ENCODE measurements around the gene HCN2. TPM values are rescaled to one million over a fixed set of nuclear protein-coding genes. Genes with fewer than 3 reads are reported as not detected.

Gene HCN2
- total RNA-seq, 2 donors from 2014 or later, result 1.1 to 3.0 TPM

- no peak for ATAC-seq
- Mint-ChIP-seq H3K4me3 (no peak overlapping the region), H3K27ac (no peak overlapping the region), H3K4me1 (peaks cover 10% of the 10 kb centered on the region), H3K36me3 (ENCODE audit: low read depth) (no peaks in the 10 kb centered on the region), H3K27me3 (no peaks in the 10 kb centered on the region)
- H3K9me3 ChIP-seq (ENCODE audit: control insufficient read depth, low read length, poor library complexity, severe bottlenecking), result no peaks in the 10 kb centered on the region
- no peak for DNase-seq
Observed at GRCh38 chr19:608155-609003, 18.7 kb downstream of the HCN2 start.

DNA sequence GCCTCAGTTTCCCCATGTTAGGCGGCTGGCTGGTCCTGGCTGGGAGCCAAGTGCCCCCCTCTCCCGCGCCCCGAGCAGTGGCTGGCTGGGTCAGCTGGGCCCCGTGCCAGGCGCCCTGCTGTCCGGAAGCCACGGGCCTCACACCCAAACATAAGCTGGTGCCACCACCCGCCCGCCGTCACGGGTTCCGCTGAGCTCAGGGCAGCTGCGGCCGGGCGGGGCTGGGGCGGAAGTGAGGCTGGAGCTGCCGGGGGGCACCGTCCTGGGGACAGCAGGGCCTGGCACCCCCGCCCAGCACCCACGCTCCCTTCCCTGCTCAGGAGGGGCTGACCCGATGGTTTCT is 19.3 kb downstream of the HCN2 start:
- Mint-ChIP-seq H3K4me3 (no peak overlapping the region), H3K27me3 (no peaks in the 10 kb centered on the region), H3K27ac (no peak overlapping the region), H3K4me1 (peaks cover 10% of the 10 kb centered on the region), H3K36me3 (ENCODE audit: low read depth) (no peaks in the 10 kb centered on the region)
- ATAC-seq, result no peak
- no peak for DNase-seq
- no peaks in the 10 kb centered on the region for H3K9me3 ChIP-seq (ENCODE audit: control insufficient read depth, low read length, poor library complexity, severe bottlenecking)

DNA sequence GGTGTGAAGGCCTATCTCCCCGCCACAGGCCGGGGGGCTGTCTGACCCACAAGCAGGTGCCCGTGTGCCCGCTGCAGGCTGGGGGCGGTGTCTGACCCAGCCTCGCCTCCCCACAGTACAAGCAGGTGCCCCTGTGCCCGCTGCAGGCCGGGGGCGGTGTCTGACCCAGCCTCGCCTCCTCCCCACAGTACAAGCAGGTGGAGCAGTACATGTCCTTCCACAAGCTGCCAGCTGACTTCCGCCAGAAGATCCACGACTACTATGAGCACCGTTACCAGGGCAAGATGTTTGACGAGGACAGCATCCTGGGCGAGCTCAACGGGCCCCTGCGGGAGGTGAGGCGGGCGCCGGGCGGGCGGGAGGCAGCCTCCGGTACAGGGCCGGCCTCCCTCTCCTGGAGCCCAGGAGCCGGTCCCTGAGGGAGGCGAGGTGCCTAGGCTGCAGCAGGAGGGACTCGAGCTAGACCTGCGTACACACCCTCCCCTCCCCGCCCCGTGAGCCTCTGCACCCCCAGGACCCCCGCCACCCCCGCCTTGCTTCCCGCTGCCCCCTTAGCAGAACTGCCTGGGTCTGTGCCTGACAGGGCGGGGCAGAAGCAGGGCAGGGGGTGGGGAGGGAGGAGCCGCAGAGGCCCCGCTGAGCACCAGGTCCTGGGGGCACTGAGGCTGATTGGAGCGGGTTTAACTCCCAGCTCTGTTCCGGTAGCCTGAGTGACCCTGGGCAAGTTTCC is 20.6 kb downstream of the HCN2 start:
- Mint-ChIP-seq H3K27me3 (no peaks in the 10 kb centered on the region), H3K36me3 (ENCODE audit: low read depth) (no peaks in the 10 kb centered on the region), H3K4me3 (peak overlapping the region; percentile 99), H3K4me1 (peaks cover 10% of the 10 kb centered on the region), H3K27ac (peak overlapping the region; percentile 93)
- H3K9me3 ChIP-seq (ENCODE audit: control insufficient read depth, low read length, poor library complexity, severe bottlenecking), result no peaks in the 10 kb centered on the region
- peak; percentile 65 for ATAC-seq
- no peak for DNase-seq

DNA sequence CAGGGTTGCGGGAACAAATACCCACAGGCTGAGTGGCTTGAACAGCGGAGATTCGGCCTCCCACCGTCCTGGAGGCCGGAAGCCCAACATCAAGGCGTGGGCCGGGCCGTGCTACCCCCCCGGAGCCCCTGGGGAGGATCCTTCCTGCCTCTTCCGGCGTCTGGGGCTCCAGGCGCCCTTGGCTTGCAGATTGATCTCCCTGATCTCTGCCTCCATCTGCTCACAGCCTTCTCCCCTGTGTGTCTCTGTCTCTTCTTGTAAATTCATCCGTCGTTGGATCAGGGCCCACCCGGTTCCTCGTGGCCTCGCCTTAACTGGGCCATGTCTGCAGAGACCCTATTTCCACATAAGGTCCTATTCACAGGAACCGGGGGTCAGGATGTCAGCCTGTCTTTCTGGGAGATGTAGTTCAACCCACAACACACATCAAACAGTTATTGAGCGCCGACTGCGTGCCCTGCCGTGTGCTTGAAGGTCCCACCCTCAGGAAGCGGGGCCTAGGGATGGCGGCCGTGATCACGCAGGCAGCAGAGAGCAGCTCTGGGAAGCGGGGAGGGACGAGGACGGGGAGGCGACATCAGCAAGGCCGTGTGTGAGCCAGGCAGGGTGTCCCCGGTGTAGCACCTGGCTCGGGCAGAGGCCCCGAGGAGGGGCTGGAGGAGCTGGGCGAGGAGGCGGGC is 21.3 kb downstream of the HCN2 start:
- H3K36me3 Mint-ChIP-seq (ENCODE audit: low read depth), result no peaks in the 10 kb centered on the region
- H3K9me3 ChIP-seq (ENCODE audit: control insufficient read depth, low read length, poor library complexity, severe bottlenecking), result no peaks in the 10 kb centered on the region
- DNase-seq (peak in 2 of 3 donors; percentile 47 to 51), ATAC-seq (peak; percentile 70)
- H3K4me1 Mint-ChIP-seq, result peaks cover 10% of the 10 kb centered on the region
- H3K4me3 Mint-ChIP-seq, result peak overlapping the region; percentile 99
- peak overlapping the region; percentile 93 for H3K27ac Mint-ChIP-seq
- no peaks in the 10 kb centered on the region for H3K27me3 Mint-ChIP-seq

GRCh38 chr19:611481-611868 is 21.8 kb downstream of the HCN2 start:
- Mint-ChIP-seq H3K27me3 (no peaks in the 10 kb centered on the region), H3K4me1 (peaks cover 10% of the 10 kb centered on the region), H3K27ac (peak overlapping the region; percentile 93), H3K4me3 (peak overlapping the region; percentile 99), H3K36me3 (ENCODE audit: low read depth) (no peaks in the 10 kb centered on the region)
- H3K9me3 ChIP-seq (ENCODE audit: control insufficient read depth, low read length, poor library complexity, severe bottlenecking), result no peaks in the 10 kb centered on the region
- DNase-seq, result no peak
- ATAC-seq, result peak; percentile 43

GRCh38 chr19:612941-613340 is 23.3 kb downstream of the HCN2 start:
- no peak for ATAC-seq
- Mint-ChIP-seq H3K4me3 (no peak overlapping the region), H3K36me3 (ENCODE audit: low read depth) (no peaks in the 10 kb centered on the region), H3K27ac (no peak overlapping the region), H3K4me1 (peaks cover 10% of the 10 kb centered on the region), H3K27me3 (no peaks in the 10 kb centered on the region)
- no peaks in the 10 kb centered on the region for H3K9me3 ChIP-seq (ENCODE audit: control insufficient read depth, low read length, poor library complexity, severe bottlenecking)
- DNase-seq, result no peak

DNA sequence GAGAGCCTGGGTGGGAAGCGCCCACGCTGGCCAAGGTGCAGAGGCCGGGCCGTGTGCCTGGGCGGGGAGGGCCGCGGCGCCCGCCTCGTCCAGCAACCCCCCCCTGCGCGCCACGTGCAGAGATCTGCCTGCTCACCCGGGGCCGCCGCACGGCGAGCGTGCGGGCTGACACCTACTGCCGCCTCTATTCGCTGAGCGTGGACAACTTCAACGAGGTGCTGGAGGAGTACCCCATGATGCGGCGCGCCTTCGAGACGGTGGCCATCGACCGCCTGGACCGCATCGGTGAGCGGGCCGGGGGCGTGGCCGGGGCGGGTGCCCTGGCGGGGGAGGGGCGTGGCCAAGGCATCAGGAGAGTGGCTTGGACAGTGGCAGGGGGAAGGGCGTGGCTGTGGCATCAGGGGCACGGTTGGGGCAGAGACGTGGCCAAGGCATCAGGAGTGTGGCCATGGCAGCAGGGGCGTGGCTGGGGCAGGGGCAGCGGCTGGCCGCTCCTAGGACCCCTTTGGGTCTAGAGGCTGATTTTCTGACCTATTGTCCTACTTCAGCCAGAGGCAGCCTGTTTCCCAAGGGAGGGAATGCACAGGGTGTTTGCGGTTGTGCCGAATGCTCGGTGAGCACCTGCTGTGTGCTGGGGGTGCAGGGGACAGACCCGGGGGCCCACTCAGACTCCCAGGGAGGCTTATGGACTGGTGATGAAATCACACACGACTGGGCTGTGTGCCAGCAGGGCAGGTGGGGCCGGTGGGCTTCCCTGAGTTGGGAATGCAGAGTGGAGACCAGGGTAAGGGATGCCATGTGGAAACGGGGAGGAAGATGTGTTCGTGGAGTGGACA is 24.3 kb downstream of the HCN2 start:
- H3K4me1 Mint-ChIP-seq, result peaks cover 10% of the 10 kb centered on the region
- DNase-seq (no peak), ATAC-seq (no peak)
- H3K4me3 Mint-ChIP-seq, result peak overlapping the region; percentile 71
- no peak overlapping the region for H3K27ac Mint-ChIP-seq
- H3K9me3 ChIP-seq (ENCODE audit: control insufficient read depth, low read length, poor library complexity, severe bottlenecking), result no peaks in the 10 kb centered on the region
- H3K36me3 Mint-ChIP-seq (ENCODE audit: low read depth), result no peaks in the 10 kb centered on the region
- no peaks in the 10 kb centered on the region for H3K27me3 Mint-ChIP-seq

DNA sequence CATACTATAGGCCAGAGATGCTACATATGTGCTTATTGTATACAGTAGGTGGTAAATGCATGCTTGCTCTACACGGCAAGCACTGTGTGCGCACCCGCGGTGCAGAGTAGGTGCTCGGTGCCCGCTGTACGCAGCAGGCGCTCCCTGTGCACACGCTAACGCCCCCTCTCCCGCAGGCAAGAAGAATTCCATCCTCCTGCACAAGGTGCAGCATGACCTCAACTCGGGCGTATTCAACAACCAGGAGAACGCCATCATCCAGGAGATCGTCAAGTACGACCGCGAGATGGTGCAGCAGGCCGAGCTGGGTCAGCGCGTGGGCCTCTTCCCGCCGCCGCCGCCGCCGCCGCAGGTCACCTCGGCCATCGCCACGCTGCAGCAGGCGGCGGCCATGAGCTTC is 25.9 kb downstream of the HCN2 start:
- Mint-ChIP-seq H3K4me1 (peaks cover 9% of the 10 kb centered on the region), H3K36me3 (ENCODE audit: low read depth) (no peaks in the 10 kb centered on the region), H3K4me3 (peak overlapping the region; percentile 60), H3K27me3 (no peaks in the 10 kb centered on the region), H3K27ac (no peak overlapping the region)
- ATAC-seq (no peak), DNase-seq (no peak)
- no peaks in the 10 kb centered on the region for H3K9me3 ChIP-seq (ENCODE audit: control insufficient read depth, low read length, poor library complexity, severe bottlenecking)

DNA sequence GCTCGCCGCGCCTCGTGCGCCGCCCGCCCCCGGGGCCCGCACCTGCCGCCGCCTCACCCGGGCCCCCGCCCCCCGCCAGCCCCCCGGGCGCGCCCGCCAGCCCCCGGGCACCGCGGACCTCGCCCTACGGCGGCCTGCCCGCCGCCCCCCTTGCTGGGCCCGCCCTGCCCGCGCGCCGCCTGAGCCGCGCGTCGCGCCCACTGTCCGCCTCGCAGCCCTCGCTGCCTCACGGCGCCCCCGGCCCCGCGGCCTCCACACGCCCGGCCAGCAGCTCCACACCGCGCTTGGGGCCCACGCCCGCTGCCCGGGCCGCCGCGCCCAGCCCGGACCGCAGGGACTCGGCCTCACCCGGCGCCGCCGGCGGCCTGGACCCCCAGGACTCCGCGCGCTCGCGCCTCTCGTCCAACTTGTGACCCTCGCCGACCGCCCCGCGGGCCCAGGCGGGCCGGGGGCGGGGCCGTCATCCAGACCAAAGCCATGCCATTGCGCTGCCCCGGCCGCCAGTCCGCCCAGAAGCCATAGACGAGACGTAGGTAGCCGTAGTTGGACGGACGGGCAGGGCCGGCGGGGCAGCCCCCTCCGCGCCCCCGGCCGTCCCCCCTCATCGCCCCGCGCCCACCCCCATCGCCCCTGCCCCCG is 26.5 kb downstream of the HCN2 start:
- Mint-ChIP-seq H3K4me1 (peaks cover 5% of the 10 kb centered on the region), H3K27me3 (no peaks in the 10 kb centered on the region), H3K36me3 (ENCODE audit: low read depth) (no peaks in the 10 kb centered on the region), H3K27ac (no peak overlapping the region), H3K4me3 (no peak overlapping the region)
- no peaks in the 10 kb centered on the region for H3K9me3 ChIP-seq (ENCODE audit: control insufficient read depth, low read length, poor library complexity, severe bottlenecking)
- ATAC-seq (no peak), DNase-seq (no peak)

DNA sequence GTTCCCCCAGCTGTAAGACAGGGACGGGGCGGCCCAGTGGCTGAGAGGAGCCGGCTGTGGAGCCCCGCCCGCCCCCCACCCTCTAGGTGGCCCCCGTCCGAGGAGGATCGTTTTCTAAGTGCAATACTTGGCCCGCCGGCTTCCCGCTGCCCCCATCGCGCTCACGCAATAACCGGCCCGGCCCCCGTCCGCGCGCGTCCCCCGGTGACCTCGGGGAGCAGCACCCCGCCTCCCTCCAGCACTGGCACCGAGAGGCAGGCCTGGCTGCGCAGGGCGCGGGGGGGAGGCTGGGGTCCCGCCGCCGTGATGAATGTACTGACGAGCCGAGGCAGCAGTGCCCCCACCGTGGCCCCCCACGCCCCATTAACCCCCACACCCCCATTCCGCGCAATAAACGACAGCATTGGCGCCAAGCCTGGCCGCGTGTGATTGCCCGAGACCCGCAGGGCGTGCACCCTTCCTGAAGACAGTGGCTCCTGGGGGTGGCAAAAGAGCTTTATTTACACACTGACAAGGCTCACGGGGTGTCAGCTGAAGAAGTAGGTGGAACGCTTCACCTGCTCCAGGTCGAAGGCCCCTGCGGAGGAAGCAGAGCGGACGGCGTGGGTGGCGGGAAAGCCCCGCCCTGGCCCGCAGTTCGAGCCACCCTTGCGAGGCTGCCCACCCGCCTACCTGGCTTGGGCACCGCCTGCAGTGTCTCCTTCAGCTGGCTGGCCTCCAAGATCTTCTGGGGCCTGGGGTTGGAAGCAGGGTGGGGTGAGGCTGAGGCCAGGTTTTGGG is 27.3 kb downstream of the HCN2 start:
- no peak for DNase-seq
- ATAC-seq, result no peak
- Mint-ChIP-seq H3K27ac (no peak overlapping the region), H3K36me3 (ENCODE audit: low read depth) (no peaks in the 10 kb centered on the region), H3K4me1 (peaks cover 3% of the 10 kb centered on the region), H3K4me3 (no peak overlapping the region), H3K27me3 (no peaks in the 10 kb centered on the region)
- no peaks in the 10 kb centered on the region for H3K9me3 ChIP-seq (ENCODE audit: control insufficient read depth, low read length, poor library complexity, severe bottlenecking)

- no peaks in the 10 kb centered on the region for H3K36me3 Mint-ChIP-seq (ENCODE audit: low read depth)
- ATAC-seq (no peak), DNase-seq (no peak)
- no peaks in the 10 kb centered on the region for H3K27me3 Mint-ChIP-seq
- H3K27ac Mint-ChIP-seq, result no peak overlapping the region
- H3K9me3 ChIP-seq (ENCODE audit: control insufficient read depth, low read length, poor library complexity, severe bottlenecking), result no peaks in the 10 kb centered on the region
- H3K4me1 Mint-ChIP-seq, result peaks cover 3% of the 10 kb centered on the region
- H3K4me3 Mint-ChIP-seq, result no peak overlapping the region
Observed at GRCh38 chr19:617551-618246, 28.0 kb downstream of the HCN2 start.

All from T-helper 17 cell (primary cell).